PFSK-1 (cell line): ENCODE data around the gene HOXA13. TPM values are rescaled to one million over a fixed set of nuclear protein-coding genes. Genes with fewer than 3 reads are reported as not detected.

ENCODE experiments used
- FOXP2 ChIP-seq: optimal IDR thresholded peaks from 2 replicates; pipeline ENCODE3; 2011; ENCODE audit warnings: borderline replicate concordance, control low read depth, inconsistent platforms; ENCODE audit not compliant: insufficient read depth; ENCODE audit errors: extremely low read length, extremely low read depth
- POLR2AphosphoS5 ChIP-seq: IDR thresholded peaks from 2 replicates; pipeline ENCODE4 v1.6.1; 2012; ENCODE audit warnings: low read depth, mild to moderate bottlenecking, control low read depth, low read length, moderate library complexity
- REST ChIP-seq, 2 experiments: IDR thresholded peaks; 2 replicates each; pipeline versions ENCODE4 v1.6.1 to v1.8.0; 2011 to 2012; ENCODE audit warnings: low read depth in 2 of 2, low read length in 2 of 2, control low read depth in 1 of 2, inconsistent platforms in 1 of 2, mild to moderate bottlenecking in 1 of 2, moderate library complexity in 1 of 2; ENCODE audit not compliant: insufficient read depth in 1 of 2
- SIN3A ChIP-seq: IDR thresholded peaks from 2 replicates; pipeline ENCODE4 v1.6.1; 2012; ENCODE audit warnings: mild to moderate bottlenecking, low read length, moderate library complexity, borderline replicate concordance; ENCODE audit not compliant: insufficient read depth
- TAF1 ChIP-seq: IDR thresholded peaks from 2 replicates; pipeline ENCODE4 v1.6.1; 2012; ENCODE audit warnings: low read length, control low read depth, borderline replicate concordance; ENCODE audit not compliant: insufficient read depth
- polyA plus RNA-seq: library from polyadenylated mRNA; unstranded; fragments of >200 nt; gene quantifications from one replicate; pipeline ENCODE4 v1.2.1, GENCODE V29; 2012; ENCODE audit warnings: low read depth, missing spikeins; ENCODE audit not compliant: insufficient read length

HOXA13 gene
- polyA plus RNA-seq, result not detected

GRCh38 chr7:27199849-27200760 is at the start of gene HOXA13:
TSS of gene HOXA13 (minus strand) at chr7:27200091. CDS start at chr7:27200077, 14 bp downstream.
- TF ChIP-seq SIN3A (no peak), FOXP2 (no peak), POLR2AphosphoS5 (no peak), REST (IDR thresholded peaks at IDR 0.05; ENCODE audit: insufficient read depth in 1 of 2, low read depth in 2 of 2, low read length in 2 of 2) (no peak), TAF1 (no peak)

GRCh38 chr7:27248911-27249723 is 49.2 kb upstream of the HOXA13 start:
- TF ChIP-seq TAF1, result no peak
- TF ChIP-seq POLR2AphosphoS5, result no peak
- TF ChIP-seq SIN3A, result no peak

GRCh38 chr7:27248427-27248806 is 48.5 kb upstream of the HOXA13 start:
- no peak for TF ChIP-seq TAF1
- TF ChIP-seq POLR2AphosphoS5, result no peak
- TF ChIP-seq SIN3A, result no peak
- TF ChIP-seq REST (IDR thresholded peaks at IDR 0.05; ENCODE audit: insufficient read depth in 1 of 2, low read depth in 2 of 2, low read length in 2 of 2), result no peak
- no peak for TF ChIP-seq FOXP2

- TF ChIP-seq FOXP2 (no peak), POLR2AphosphoS5 (no peak), SIN3A (no peak), TAF1 (no peak), REST (IDR thresholded peaks at IDR 0.05; ENCODE audit: insufficient read depth in 1 of 2, low read depth in 2 of 2, low read length in 2 of 2) (no peak)
These were observed 47.8 kb upstream of the HOXA13 start for GRCh38 chr7:27247452-27248426.
